Measurements from ENCODE around the gene S100B.

S100B gene

GRCh38 chr21:46550116-46550941 is 54.6 kb downstream of the S100B start:
- no peak for TF ChIP-seq CTCF (conservative IDR thresholded peaks at IDR 0.05; ENCODE audit: low read length)
- DNase-seq (ENCODE audit: low read depth), result no peak
- H3K4me3 ChIP-seq (ENCODE audit: low read length), result no peak overlapping the region

GRCh38 chr21:46549650-46550049 is 55.2 kb downstream of the S100B start:
- no peak overlapping the region for H3K4me3 ChIP-seq (ENCODE audit: low read length)
- no peak for TF ChIP-seq CTCF (conservative IDR thresholded peaks at IDR 0.05; ENCODE audit: low read length)
- no peak for DNase-seq (ENCODE audit: low read depth)

All from AG10803 (cell line).